Mucosa of descending colon (tissue), 3 donors: ENCODE results near the gene DPT. TPM values are rescaled to one million over a fixed set of nuclear protein-coding genes. Genes with fewer than 3 reads are reported as not detected.

Source experiments
- ATAC-seq: fragments of 200-7000 bp; cut with Tn5 transposase; one replicate; pipeline ENCODE4 v1.9.1; 2020; ENCODE audit warnings: mild to moderate bottlenecking, moderate library complexity
- DNase-seq, 3 donors: peaks; one replicate each; pipeline ENCODE4 v3.0.0-alpha.2; 2020
- H3K36me3 ChIP-seq: fragments of 200-600 bp; one replicate; pipeline ENCODE4 v1.8.0; 2021; ENCODE audit warnings: low read depth, mild to moderate bottlenecking
- H3K4me1 ChIP-seq: fragments of 200-600 bp; one replicate; pipeline ENCODE4 v1.8.0; 2021; ENCODE audit warnings: low read depth, mild to moderate bottlenecking
- H3K4me3 ChIP-seq: fragments of 200-600 bp; one replicate; pipeline ENCODE4 v1.8.0; 2021; ENCODE audit warnings: mild to moderate bottlenecking
- H3K9me3 ChIP-seq: fragments of 200-600 bp; one replicate; pipeline ENCODE4 v1.8.0; 2021; ENCODE audit warnings: mild to moderate bottlenecking
- intact Hi-C, 2 donors: fragments of 100-400 bp; cut with DNase I in 1 of 2; cut with micrococcal nuclease in 1 of 2; formaldehyde crosslinking; loops; one replicate each; pipeline versions ENCODE4 v1.11.0 to v1.11.1; 2022; cut with DNase I, micrococcal nuclease
- total RNA-seq, 3 donors: library from RNA; stranded (reverse); fragmentation: NEBNext Ultra II Directional in 2 of 3; extraction: Animal tissue kit (Norgen Biotek cat#: 25700) in 2 of 3; gene quantifications; one replicate each; pipeline versions ENCODE4 v1.2.1 to v1.2.4, GENCODE V29; 2021 to 2023
- TF ChIP-seq, protein P1 (sequence below): fragments of 200-600 bp; IDR thresholded peaks from one replicate; pipeline ENCODE4 v1.8.0; 2022; ENCODE audit warnings: antibody characterized with exemption, mild to moderate bottlenecking
- donor health status: DM: no; HTN: no; CAD: no; lungs with moderate emphysema.
- donor health status: DM: no; HTN: no; CAD: no.
- donor health status: DM: no; HTN: yes; CAD: no.

The DPT gene
- total RNA-seq, 3 donors from 2014 or later = 4.8 to 277 (median 16.9) TPM

DNA sequence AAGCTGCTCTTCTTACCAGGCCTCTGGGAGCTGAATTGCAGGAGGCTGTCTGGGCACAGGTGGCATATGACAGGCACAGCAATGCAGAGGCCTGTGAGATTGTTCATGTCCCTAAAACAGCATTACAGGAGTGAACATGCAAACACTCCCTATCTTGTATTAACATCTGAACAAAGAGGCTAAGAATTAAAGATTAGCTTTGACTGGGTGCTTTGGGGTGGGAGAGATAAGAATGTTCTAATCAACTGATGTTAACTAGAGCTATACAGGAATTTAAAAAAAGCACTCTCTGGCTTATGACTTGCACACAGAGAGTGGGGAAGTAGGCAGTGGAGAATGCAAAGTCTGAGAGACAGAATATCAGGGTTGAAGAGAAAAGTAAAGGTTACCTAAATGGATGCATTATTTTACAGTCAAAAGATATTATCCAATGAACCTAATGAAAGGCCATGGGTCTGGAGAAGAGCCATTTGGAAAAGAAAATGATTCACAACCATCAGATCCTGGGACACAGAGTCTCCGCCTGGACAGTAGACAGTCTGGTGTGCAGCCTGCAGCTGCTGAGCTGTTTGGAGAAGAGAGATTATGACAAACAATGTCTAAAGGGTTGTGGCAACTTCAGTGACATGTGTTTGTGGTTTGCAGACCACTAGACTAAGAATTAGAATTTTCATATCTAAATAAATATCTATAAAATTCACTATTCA is 20.2 kb downstream of the DPT start:
- TF ChIP-seq, protein P1, sequence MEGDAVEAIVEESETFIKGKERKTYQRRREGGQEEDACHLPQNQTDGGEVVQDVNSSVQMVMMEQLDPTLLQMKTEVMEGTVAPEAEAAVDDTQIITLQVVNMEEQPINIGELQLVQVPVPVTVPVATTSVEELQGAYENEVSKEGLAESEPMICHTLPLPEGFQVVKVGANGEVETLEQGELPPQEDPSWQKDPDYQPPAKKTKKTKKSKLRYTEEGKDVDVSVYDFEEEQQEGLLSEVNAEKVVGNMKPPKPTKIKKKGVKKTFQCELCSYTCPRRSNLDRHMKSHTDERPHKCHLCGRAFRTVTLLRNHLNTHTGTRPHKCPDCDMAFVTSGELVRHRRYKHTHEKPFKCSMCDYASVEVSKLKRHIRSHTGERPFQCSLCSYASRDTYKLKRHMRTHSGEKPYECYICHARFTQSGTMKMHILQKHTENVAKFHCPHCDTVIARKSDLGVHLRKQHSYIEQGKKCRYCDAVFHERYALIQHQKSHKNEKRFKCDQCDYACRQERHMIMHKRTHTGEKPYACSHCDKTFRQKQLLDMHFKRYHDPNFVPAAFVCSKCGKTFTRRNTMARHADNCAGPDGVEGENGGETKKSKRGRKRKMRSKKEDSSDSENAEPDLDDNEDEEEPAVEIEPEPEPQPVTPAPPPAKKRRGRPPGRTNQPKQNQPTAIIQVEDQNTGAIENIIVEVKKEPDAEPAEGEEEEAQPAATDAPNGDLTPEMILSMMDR = no peak
- peak; percentile 54 for ATAC-seq

DNA sequence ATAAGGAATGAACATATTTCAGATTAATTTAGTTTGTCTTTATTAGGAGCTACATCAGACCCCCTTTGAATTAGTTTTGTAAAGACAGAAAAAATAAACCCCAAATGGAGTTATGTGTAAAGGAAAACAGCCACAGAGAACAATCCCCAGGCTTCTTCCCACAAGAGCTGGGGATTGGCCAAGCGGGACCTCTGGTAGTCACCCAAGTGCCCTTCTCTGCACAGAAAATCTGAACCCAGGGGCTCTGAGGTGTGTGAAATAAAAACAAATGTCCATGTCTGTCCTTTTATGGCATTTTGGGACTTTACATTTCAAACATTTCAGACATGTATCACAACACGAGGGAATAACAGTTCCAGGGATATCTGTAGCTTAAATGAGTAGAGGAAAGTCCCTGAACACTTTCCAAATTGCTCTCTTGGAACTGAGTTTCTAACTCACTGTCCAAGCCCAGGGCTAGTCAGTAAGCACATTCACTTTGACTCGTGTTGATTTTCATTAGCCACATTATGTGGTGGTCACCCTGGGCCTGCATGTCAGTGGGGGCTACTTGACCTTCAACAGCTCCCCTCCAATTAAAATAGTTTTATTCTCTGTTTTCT is 22.5 kb downstream of the DPT start:
- intact Hi-C loops = no loop called here
- TF ChIP-seq, protein P1 = no peak
- Histone ChIP-seq H3K36me3 (no peaks in the 10 kb centered on the region), H3K4me1 (peaks cover 9% of the 10 kb centered on the region), H3K4me3 (no peak overlapping the region), H3K9me3 (no peaks in the 10 kb centered on the region)
- no peak for DNase-seq
- no peak for ATAC-seq

More for the DNA sequence above, 20.2 kb downstream of the DPT start:
- Histone ChIP-seq H3K36me3 (no peaks in the 10 kb centered on the region), H3K9me3 (no peaks in the 10 kb centered on the region), H3K4me3 (no peak overlapping the region), H3K4me1 (peaks cover 9% of the 10 kb centered on the region)
- no peak for DNase-seq
- intact Hi-C loops = no loop called here

DNA sequence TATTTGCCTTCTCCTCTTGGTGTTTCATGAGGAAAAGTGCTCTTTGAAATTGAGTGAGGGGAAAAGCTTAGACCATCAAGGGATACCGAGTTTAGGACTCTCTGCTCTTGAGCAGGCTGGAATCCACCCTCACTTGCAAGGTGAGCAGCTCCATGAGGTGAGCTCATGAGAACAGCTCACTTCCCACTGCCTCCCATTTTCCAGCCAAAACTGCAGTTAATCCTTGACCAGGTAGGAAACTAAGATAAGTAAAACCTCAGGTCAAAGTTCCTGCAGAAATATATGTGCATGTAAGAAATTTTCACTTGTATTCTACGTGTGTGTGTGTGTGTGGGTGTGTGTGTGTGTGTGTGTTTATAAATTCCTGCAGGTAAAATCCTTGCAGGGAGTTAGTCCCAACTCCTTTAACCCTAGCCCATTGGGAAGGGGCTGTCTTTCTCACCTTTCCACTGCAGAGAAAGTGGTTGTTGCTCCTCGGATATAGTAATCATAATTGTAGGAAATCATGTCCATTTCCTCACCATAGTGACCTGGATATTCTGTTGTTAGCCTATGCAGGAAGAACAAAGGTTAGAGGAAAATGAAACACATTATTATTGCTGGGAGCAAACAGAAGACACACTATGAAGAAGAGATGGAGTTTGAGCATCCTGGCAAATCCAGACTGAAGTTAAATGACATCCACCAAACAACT is 28.3 kb downstream of the DPT start:
- no peaks in the 10 kb centered on the region for H3K4me1 ChIP-seq
- TF ChIP-seq, protein P1 = no peak
- no peaks in the 10 kb centered on the region for H3K9me3 ChIP-seq
- peak; percentile 75 for ATAC-seq
- no peak overlapping the region for H3K4me3 ChIP-seq
- peak in 1 of 3 donors; percentile 28 for DNase-seq
- H3K36me3 ChIP-seq = no peaks in the 10 kb centered on the region
- intact Hi-C loops = no loop called here

DNA sequence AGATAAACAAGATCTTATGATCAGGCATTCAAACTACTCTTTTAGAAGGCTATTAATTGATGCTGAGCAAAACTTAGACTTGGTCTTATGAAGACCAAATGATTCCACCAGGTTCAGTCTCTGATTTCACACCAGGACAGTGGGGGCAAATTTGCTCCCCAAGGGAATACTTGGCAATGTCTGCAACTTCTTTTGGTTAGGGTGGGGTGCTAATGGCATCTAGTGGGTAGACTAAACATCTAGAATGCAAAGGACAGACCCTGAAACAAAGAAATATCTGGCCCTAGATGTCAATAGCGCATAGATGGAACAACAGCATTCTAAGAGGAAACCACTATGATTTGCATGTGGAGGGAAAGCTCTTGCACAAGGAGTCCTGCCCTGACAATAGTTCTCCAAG is 30.6 kb downstream of the DPT start:
- no peak for DNase-seq
- TF ChIP-seq, protein P1 = no peak
- no peak for ATAC-seq
- intact Hi-C loops = no loop called here
- H3K36me3 ChIP-seq = no peaks in the 10 kb centered on the region
- H3K9me3 ChIP-seq = no peaks in the 10 kb centered on the region
- peaks cover 8% of the 10 kb centered on the region for H3K4me1 ChIP-seq
- H3K4me3 ChIP-seq = no peak overlapping the region

DNA sequence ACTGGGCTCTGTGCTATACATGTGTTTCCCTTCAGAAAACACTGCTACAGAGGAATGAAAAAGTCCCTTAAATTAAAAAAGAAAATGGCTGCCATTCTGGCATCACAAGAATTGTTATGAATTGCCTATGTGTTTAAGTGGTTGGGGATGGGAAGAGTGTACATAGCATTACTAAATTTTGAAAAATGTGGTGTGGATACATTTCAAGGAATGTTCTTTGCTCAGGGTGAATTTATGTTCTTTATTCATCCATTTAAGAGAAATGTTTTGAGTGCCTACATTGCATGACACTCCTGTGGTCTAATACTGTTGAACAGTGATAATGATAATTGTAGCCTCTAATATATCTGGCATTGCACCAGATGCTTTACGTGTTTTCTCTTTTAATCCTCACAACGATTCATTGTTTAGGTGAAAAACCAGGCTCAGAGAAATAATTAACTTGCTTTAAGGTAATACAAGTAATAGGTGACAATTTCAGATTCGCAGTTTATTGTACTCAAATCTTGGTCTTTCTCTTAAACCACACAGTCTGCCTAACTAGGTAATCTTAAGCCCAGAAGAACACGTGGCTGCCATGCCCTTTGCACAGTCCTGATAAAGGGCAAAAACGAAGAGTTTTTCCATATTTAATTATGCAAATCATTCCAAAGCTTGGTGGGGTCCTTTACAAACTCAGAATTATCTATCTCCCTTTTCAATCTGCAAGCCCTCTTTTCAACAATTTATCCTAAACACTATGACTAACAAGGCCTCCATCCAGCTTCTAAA is 31.5 kb downstream of the DPT start:
- TF ChIP-seq, protein P1 = no peak
- Histone ChIP-seq H3K4me1 (peaks cover 17% of the 10 kb centered on the region), H3K9me3 (no peaks in the 10 kb centered on the region), H3K4me3 (no peak overlapping the region), H3K36me3 (no peaks in the 10 kb centered on the region)
- intact Hi-C loops = no loop called here
- ATAC-seq (no peak), DNase-seq (no peak)
